GM19099 (cell line): ENCODE data around the gene ADAM12.

Source experiments
- POLR2A ChIP-seq: IDR thresholded peaks from 3 replicates; pipeline ENCODE4 v1.6.1; 2011; ENCODE audit warnings: low read depth; ENCODE audit not compliant: insufficient read length; ENCODE audit errors: extremely low read depth

Gene ADAM12

GRCh38 chr10:126391192-126391885 is 3.1 kb upstream of the ADAM12 start:
- TF ChIP-seq POLR2A = no peak

DNA sequence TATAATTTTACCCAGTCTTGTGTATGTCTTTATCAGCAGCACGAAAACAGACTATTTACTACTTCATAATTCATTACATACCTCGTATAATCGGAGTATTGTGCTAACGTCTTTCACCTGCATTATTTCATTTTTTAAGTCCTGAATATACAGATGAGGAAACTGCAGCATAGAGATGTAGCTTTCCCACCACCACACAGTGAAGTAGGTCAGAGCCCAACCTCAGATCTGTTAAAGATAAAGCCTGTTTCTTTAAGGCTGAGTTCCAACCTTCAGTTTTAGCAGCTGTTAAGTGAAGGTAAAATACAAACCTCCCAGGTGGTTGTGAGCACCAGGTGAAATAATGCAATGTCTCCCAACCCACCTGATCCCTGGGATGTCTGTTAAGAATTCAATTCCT is 2.0 kb upstream of the ADAM12 start:
- TF ChIP-seq POLR2A = no peak

GRCh38 chr10:126387041-126387921 is 996 bp downstream of the ADAM12 start:
- TF ChIP-seq POLR2A = no peak

- no peak for TF ChIP-seq POLR2A
Observed at GRCh38 chr10:126384269-126384873, 3.9 kb downstream of the ADAM12 start.

DNA sequence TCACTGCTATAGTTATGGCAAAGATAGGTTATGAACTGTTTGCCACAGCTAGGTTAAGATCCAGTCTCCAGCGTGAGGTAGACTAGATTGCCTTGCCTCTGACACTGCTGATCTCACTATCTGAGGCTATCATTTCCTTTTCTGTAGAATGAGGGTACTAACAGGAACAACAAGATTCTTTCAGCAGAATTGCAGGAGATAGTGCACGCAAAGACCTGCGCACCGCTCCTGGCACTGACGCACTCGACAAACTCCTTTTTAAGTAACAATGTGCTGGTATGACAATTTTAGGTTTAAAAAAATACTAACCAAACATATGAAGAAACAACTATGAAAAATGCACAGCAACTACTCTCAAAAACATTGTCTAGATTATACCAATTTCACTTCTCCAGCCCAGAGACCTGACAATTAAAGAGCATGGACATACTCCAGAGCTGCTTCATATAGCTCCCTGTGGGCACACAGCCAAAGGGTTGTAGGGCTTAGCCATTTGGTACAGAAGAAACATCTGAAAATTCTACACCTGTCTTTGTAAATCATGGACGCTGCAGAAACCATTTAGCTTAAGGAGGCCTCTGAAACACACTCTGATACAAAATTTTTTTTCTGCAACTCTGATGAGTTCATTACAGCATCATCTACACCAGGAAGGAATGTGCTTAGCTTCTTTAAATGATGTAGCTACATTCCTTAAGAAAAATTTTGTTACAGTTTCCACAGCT is 7.8 kb downstream of the ADAM12 start:
- TF ChIP-seq POLR2A = no peak

DNA sequence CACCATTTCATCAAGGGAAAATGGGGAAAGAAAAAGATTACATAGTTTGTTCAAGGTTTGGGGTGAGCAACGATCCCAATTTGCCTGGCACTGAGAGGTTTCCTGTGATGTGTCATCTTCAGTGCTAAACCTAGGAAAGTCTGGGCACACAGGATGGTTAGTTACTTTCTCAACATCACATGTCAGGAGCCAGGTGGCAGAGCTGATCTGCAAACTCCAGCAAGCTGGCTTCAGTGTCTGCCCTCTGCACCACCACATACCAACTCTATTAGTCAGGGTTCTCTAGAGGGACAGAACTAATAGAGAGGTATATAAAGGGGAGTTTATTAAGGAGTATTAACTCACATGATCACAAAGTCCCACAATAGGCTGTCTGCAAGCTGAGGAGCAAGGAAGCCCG is 11.3 kb downstream of the ADAM12 start:
- no peak for TF ChIP-seq POLR2A

- TF ChIP-seq POLR2A = no peak
Observed at GRCh38 chr10:126375926-126376554, 12.2 kb downstream of the ADAM12 start.

DNA sequence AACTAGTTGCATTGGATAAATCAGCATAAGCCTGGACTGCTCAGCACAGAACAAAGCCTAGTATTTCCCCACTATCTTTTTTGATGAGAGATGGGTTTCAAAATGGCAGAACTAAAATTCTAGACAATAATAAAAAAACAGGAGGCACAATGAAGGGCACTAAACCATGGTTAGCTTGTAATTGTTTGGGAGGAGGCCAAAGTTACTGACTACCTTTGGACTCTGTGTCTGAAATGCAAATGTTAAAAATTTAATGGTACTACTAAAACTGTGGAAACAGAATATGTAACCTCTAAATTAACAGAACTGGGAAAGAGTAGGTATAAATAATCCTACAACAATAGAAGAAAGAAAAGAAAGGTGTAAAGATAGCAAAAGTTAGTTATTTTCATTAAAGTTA is 13.0 kb downstream of the ADAM12 start:
- no peak for TF ChIP-seq POLR2A

- no peak for TF ChIP-seq POLR2A
Observed at GRCh38 chr10:126374435-126374834, 13.8 kb downstream of the ADAM12 start.

DNA sequence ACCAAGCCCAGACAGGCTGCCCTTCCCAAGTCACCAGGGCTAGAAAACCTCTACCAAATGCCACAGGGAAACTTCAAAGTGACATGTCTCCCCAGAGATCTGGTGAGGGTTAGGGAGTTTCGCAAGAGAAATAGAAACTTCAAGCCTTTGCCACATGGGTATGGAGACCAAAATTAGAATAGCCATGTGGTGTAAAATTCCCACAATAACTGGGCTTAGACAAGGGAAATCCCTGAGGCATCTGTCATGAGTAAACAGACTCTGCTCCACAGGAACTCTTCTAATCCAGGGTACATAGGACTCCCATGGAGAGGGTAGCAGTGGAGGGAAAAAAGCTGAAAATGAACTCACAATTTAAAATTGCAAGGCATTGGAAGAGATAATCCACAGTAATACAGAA is 14.3 kb downstream of the ADAM12 start:
- TF ChIP-seq POLR2A = no peak

- TF ChIP-seq POLR2A = no peak
Observed at GRCh38 chr10:126373147-126373546, 15.1 kb downstream of the ADAM12 start.

GRCh38 chr10:126372396-126372795 is 15.9 kb downstream of the ADAM12 start:
- no peak for TF ChIP-seq POLR2A

- no peak for TF ChIP-seq POLR2A
Observed at GRCh38 chr10:126369125-126369710, 19.1 kb downstream of the ADAM12 start.

- no peak for TF ChIP-seq POLR2A
Observed at GRCh38 chr10:126357169-126357568, 31.1 kb downstream of the ADAM12 start.
